ENCODE measurements around the gene ZNF525.
"Not testable (repeated sequence)": the region's sequence is repeated elsewhere in the genome, so short reads cannot be mapped to it uniquely, and the experiment has no call there.

GRCh38 chr19:53395840-53396524, 30.5 kb downstream of the ZNF525 start:
- TF ChIP-seq CTCF, POLR2A, EP300 (IDR thresholded peaks at IDR 0.05): not testable (repeated sequence)
